ENCODE measurements around the gene CPHXL.

The CPHXL gene

GRCh38 chr16:75761108-75761507 is 34.8 kb upstream of the CPHXL start:
- H3K79me2 ChIP-seq (ENCODE audit: control insufficient read depth, insufficient read depth, low read length) = no peaks in the 10 kb centered on the region
- no peaks in the 10 kb centered on the region for H3K79me1 ChIP-seq (ENCODE audit: low read length)
- no peak overlapping the region for H3K27ac ChIP-seq (ENCODE audit: low read depth, low read length)
- H2BK15ac ChIP-seq (replicated peaks; ENCODE audit: low read depth) = no peak overlapping the region
- no peaks in the 10 kb centered on the region for H3K36me3 ChIP-seq (ENCODE audit: control insufficient read depth, insufficient read depth, low read length)
- DNase-seq = peak; percentile 14
- no peak overlapping the region for H3K4me3 ChIP-seq (ENCODE audit: low read length)
- no peak overlapping the region for H4K8ac ChIP-seq (ENCODE audit: low read depth, low read length)
- no peak overlapping the region for H2BK5ac ChIP-seq (ENCODE audit: low read length)
- H2AK5ac ChIP-seq (ENCODE audit: low read length) = no peak overlapping the region
- H3K23ac ChIP-seq (ENCODE audit: low read length) = no peak overlapping the region
- no peaks in the 10 kb centered on the region for H3K27me3 ChIP-seq (ENCODE audit: insufficient read depth, low read length, poor library complexity)
- H3K4me1 ChIP-seq (ENCODE audit: control insufficient read depth, low read depth, low read length) = no peaks in the 10 kb centered on the region
- H3K56ac ChIP-seq (ENCODE audit: low read length) = no peak overlapping the region
- H2BK120ac ChIP-seq (ENCODE audit: low read depth, low read length) = no peak overlapping the region
- WGBS (ENCODE audit: extremely low coverage, insufficient coverage, low lambda C conversion rate) = no CpG with 5 or more reads among the region's 7 CpGs
- no peak overlapping the region for H4K5ac ChIP-seq (ENCODE audit: low read length)
- no peak overlapping the region for H3K4me2 ChIP-seq (ENCODE audit: low read length)
- no peak overlapping the region for H3K18ac ChIP-seq (ENCODE audit: low read length)
- H3K9ac ChIP-seq (ENCODE audit: low read length) = no peak overlapping the region
- no peak overlapping the region for H3K4ac ChIP-seq (ENCODE audit: low read depth, low read length)

GRCh38 chr16:75760018-75760519 is 33.8 kb upstream of the CPHXL start:
- Histone ChIP-seq H4K5ac (ENCODE audit: low read length) (no peak overlapping the region), H2BK5ac (ENCODE audit: low read length) (no peak overlapping the region), H3K4me1 (ENCODE audit: control insufficient read depth, low read depth, low read length) (no peaks in the 10 kb centered on the region), H3K79me2 (ENCODE audit: control insufficient read depth, insufficient read depth, low read length) (no peaks in the 10 kb centered on the region), H3K27ac (ENCODE audit: low read depth, low read length) (no peak overlapping the region), H2BK15ac (replicated peaks; ENCODE audit: low read depth) (no peak overlapping the region), H3K79me1 (ENCODE audit: low read length) (no peaks in the 10 kb centered on the region), H3K27me3 (ENCODE audit: insufficient read depth, low read length, poor library complexity) (no peaks in the 10 kb centered on the region), H2BK120ac (ENCODE audit: low read depth, low read length) (no peak overlapping the region), H3K18ac (ENCODE audit: low read length) (no peak overlapping the region), H3K4me3 (ENCODE audit: low read length) (no peak overlapping the region), H3K4me2 (ENCODE audit: low read length) (no peak overlapping the region), H3K56ac (ENCODE audit: low read length) (no peak overlapping the region), H3K4ac (ENCODE audit: low read depth, low read length) (no peak overlapping the region), H3K36me3 (ENCODE audit: control insufficient read depth, insufficient read depth, low read length) (no peaks in the 10 kb centered on the region), H4K8ac (ENCODE audit: low read depth, low read length) (no peak overlapping the region), H3K9ac (ENCODE audit: low read length) (no peak overlapping the region), H3K23ac (ENCODE audit: low read length) (no peak overlapping the region), H2AK5ac (ENCODE audit: low read length) (no peak overlapping the region)
- 100% methylated on average over 2 of the region's 2 CpGs for WGBS (ENCODE audit: extremely low coverage, insufficient coverage, low lambda C conversion rate)
- DNase-seq = no peak

DNA sequence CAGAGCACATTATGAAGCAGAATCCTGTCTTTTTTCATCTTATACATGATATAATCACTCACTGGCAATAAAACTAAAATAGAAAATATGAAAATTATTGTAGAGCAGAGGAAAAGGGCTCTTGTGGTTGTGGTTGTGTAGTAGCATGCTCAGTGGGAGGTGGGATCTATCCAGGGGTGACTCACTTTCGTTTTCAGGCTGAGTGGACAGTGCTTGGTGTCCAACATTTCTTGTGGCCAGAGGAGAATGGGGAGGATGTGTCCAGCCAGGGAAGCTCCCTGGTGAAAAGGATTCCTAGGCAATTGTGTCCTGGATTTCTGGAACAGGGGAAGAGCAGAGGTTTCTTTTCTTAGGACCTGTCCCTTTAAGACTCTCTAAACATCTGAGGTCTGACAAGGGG is 31.9 kb upstream of the CPHXL start:
- Histone ChIP-seq H2BK5ac (ENCODE audit: low read length) (no peak overlapping the region), H4K5ac (ENCODE audit: low read length) (no peak overlapping the region), H3K27me3 (ENCODE audit: insufficient read depth, low read length, poor library complexity) (no peaks in the 10 kb centered on the region), H3K79me1 (ENCODE audit: low read length) (no peaks in the 10 kb centered on the region), H3K23ac (ENCODE audit: low read length) (no peak overlapping the region), H3K4ac (ENCODE audit: low read depth, low read length) (no peak overlapping the region), H3K4me3 (ENCODE audit: low read length) (no peak overlapping the region), H2BK15ac (replicated peaks; ENCODE audit: low read depth) (no peak overlapping the region), H3K4me2 (ENCODE audit: low read length) (no peak overlapping the region), H4K8ac (ENCODE audit: low read depth, low read length) (no peak overlapping the region), H3K36me3 (ENCODE audit: control insufficient read depth, insufficient read depth, low read length) (no peaks in the 10 kb centered on the region), H3K9ac (ENCODE audit: low read length) (no peak overlapping the region), H3K56ac (ENCODE audit: low read length) (no peak overlapping the region), H3K79me2 (ENCODE audit: control insufficient read depth, insufficient read depth, low read length) (no peaks in the 10 kb centered on the region), H3K27ac (ENCODE audit: low read depth, low read length) (no peak overlapping the region), H2BK120ac (ENCODE audit: low read depth, low read length) (no peak overlapping the region), H3K4me1 (ENCODE audit: control insufficient read depth, low read depth, low read length) (no peaks in the 10 kb centered on the region), H3K18ac (ENCODE audit: low read length) (no peak overlapping the region), H2AK5ac (ENCODE audit: low read length) (no peak overlapping the region)
- no CpG with 5 or more reads among the region's 1 CpG for WGBS (ENCODE audit: extremely low coverage, insufficient coverage, low lambda C conversion rate)
- no peak for DNase-seq

DNA sequence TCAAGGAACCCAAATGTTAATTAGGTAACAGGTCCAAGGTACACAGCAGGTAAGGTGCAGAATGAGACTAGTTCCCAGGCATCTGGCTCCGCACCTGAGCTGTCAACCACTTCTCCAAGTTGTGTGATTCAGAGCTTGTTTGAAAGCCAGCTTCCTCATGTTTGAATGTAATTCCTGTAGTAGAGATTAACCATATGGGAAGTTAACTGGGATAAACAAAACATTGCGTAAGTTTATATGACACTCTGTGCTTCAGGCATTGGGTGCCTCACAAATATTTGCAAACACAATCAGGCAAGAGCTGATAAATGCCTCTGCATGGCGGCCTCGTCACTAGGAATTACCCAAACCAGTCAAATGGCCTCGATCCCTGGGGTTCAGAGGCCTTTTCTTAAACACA is 27.9 kb upstream of the CPHXL start:
- H4K8ac ChIP-seq (ENCODE audit: low read depth, low read length) = no peak overlapping the region
- H3K27ac ChIP-seq (ENCODE audit: low read depth, low read length) = no peak overlapping the region
- no peak overlapping the region for H2BK5ac ChIP-seq (ENCODE audit: low read length)
- H3K79me1 ChIP-seq (ENCODE audit: low read length) = no peaks in the 10 kb centered on the region
- H3K23ac ChIP-seq (ENCODE audit: low read length) = no peak overlapping the region
- no CpG with 5 or more reads among the region's 5 CpGs for WGBS (ENCODE audit: extremely low coverage, insufficient coverage, low lambda C conversion rate)
- no peak overlapping the region for H2AK5ac ChIP-seq (ENCODE audit: low read length)
- no peaks in the 10 kb centered on the region for H3K36me3 ChIP-seq (ENCODE audit: control insufficient read depth, insufficient read depth, low read length)
- H2BK15ac ChIP-seq (replicated peaks; ENCODE audit: low read depth) = no peak overlapping the region
- no peak overlapping the region for H3K18ac ChIP-seq (ENCODE audit: low read length)
- no peak overlapping the region for H2BK120ac ChIP-seq (ENCODE audit: low read depth, low read length)
- no peak overlapping the region for H3K56ac ChIP-seq (ENCODE audit: low read length)
- no peak overlapping the region for H4K5ac ChIP-seq (ENCODE audit: low read length)
- H3K4me2 ChIP-seq (ENCODE audit: low read length) = no peak overlapping the region
- H3K4ac ChIP-seq (ENCODE audit: low read depth, low read length) = no peak overlapping the region
- H3K27me3 ChIP-seq (ENCODE audit: insufficient read depth, low read length, poor library complexity) = no peaks in the 10 kb centered on the region
- no peak overlapping the region for H3K4me3 ChIP-seq (ENCODE audit: low read length)
- no peak overlapping the region for H3K9ac ChIP-seq (ENCODE audit: low read length)
- DNase-seq = no peak
- no peaks in the 10 kb centered on the region for H3K79me2 ChIP-seq (ENCODE audit: control insufficient read depth, insufficient read depth, low read length)
- no peaks in the 10 kb centered on the region for H3K4me1 ChIP-seq (ENCODE audit: control insufficient read depth, low read depth, low read length)

- H3K27ac ChIP-seq (ENCODE audit: low read depth, low read length) = no peak overlapping the region
- H3K56ac ChIP-seq (ENCODE audit: low read length) = no peak overlapping the region
- no peak overlapping the region for H3K9ac ChIP-seq (ENCODE audit: low read length)
- WGBS (ENCODE audit: extremely low coverage, insufficient coverage, low lambda C conversion rate) = no CpG with 5 or more reads among the region's 3 CpGs
- H3K27me3 ChIP-seq (ENCODE audit: insufficient read depth, low read length, poor library complexity) = no peaks in the 10 kb centered on the region
- no peak overlapping the region for H4K8ac ChIP-seq (ENCODE audit: low read depth, low read length)
- H3K4ac ChIP-seq (ENCODE audit: low read depth, low read length) = no peak overlapping the region
- H3K36me3 ChIP-seq (ENCODE audit: control insufficient read depth, insufficient read depth, low read length) = no peaks in the 10 kb centered on the region
- H3K18ac ChIP-seq (ENCODE audit: low read length) = no peak overlapping the region
- H3K79me2 ChIP-seq (ENCODE audit: control insufficient read depth, insufficient read depth, low read length) = no peaks in the 10 kb centered on the region
- no peaks in the 10 kb centered on the region for H3K4me1 ChIP-seq (ENCODE audit: control insufficient read depth, low read depth, low read length)
- H2BK5ac ChIP-seq (ENCODE audit: low read length) = no peak overlapping the region
- no peak overlapping the region for H2BK120ac ChIP-seq (ENCODE audit: low read depth, low read length)
- no peaks in the 10 kb centered on the region for H3K79me1 ChIP-seq (ENCODE audit: low read length)
- no peak overlapping the region for H2AK5ac ChIP-seq (ENCODE audit: low read length)
- no peak overlapping the region for H3K4me3 ChIP-seq (ENCODE audit: low read length)
- no peak overlapping the region for H3K4me2 ChIP-seq (ENCODE audit: low read length)
- H4K5ac ChIP-seq (ENCODE audit: low read length) = no peak overlapping the region
- DNase-seq = no peak
- no peak overlapping the region for H3K23ac ChIP-seq (ENCODE audit: low read length)
- H2BK15ac ChIP-seq (replicated peaks; ENCODE audit: low read depth) = no peak overlapping the region
Observed at GRCh38 chr16:75750528-75750927, 24.2 kb upstream of the CPHXL start.

GRCh38 chr16:75746359-75746758 is 20.1 kb upstream of the CPHXL start:
- no peak overlapping the region for H3K18ac ChIP-seq (ENCODE audit: low read length)
- no peak overlapping the region for H2BK5ac ChIP-seq (ENCODE audit: low read length)
- H4K5ac ChIP-seq (ENCODE audit: low read length) = no peak overlapping the region
- H4K8ac ChIP-seq (ENCODE audit: low read depth, low read length) = no peak overlapping the region
- no peak for DNase-seq
- no peak overlapping the region for H3K27ac ChIP-seq (ENCODE audit: low read depth, low read length)
- H3K9ac ChIP-seq (ENCODE audit: low read length) = no peak overlapping the region
- no peak overlapping the region for H3K56ac ChIP-seq (ENCODE audit: low read length)
- H3K4me1 ChIP-seq (ENCODE audit: control insufficient read depth, low read depth, low read length) = no peaks in the 10 kb centered on the region
- H3K23ac ChIP-seq (ENCODE audit: low read length) = no peak overlapping the region
- no peak overlapping the region for H2BK15ac ChIP-seq (replicated peaks; ENCODE audit: low read depth)
- no peaks in the 10 kb centered on the region for H3K79me1 ChIP-seq (ENCODE audit: low read length)
- no CpG with 5 or more reads among the region's 3 CpGs for WGBS (ENCODE audit: extremely low coverage, insufficient coverage, low lambda C conversion rate)
- no peak overlapping the region for H3K4me3 ChIP-seq (ENCODE audit: low read length)
- no peak overlapping the region for H2BK120ac ChIP-seq (ENCODE audit: low read depth, low read length)
- no peak overlapping the region for H3K4me2 ChIP-seq (ENCODE audit: low read length)
- no peaks in the 10 kb centered on the region for H3K27me3 ChIP-seq (ENCODE audit: insufficient read depth, low read length, poor library complexity)
- H3K4ac ChIP-seq (ENCODE audit: low read depth, low read length) = no peak overlapping the region
- no peaks in the 10 kb centered on the region for H3K36me3 ChIP-seq (ENCODE audit: control insufficient read depth, insufficient read depth, low read length)
- no peak overlapping the region for H2AK5ac ChIP-seq (ENCODE audit: low read length)
- no peaks in the 10 kb centered on the region for H3K79me2 ChIP-seq (ENCODE audit: control insufficient read depth, insufficient read depth, low read length)

Measured in mesendoderm (in vitro differentiated cells).